Neural crest cell (in vitro differentiated cells): Measurements from ENCODE around the gene PCLO. TPM values are rescaled to one million over a fixed set of nuclear protein-coding genes. Genes with fewer than 3 reads are reported as not detected.

ENCODE experiments used
- DNase-seq: peaks from one replicate; pipeline ENCODE4 v3.0.0; 2021; ENCODE audit warnings: low read depth, mixed read lengths, low spot score
- H3K27ac Mint-ChIP-seq: one replicate; pipeline ENCODE4 v1.8.0; 2021; ENCODE audit warnings: mild to moderate bottlenecking, mixed read lengths; ENCODE audit not compliant: unreplicated experiment
- H3K27me3 Mint-ChIP-seq: 2 replicates; pipeline ENCODE4 v1.8.0; 2021; ENCODE audit warnings: low read depth, mild to moderate bottlenecking, mixed read lengths
- H3K36me3 Mint-ChIP-seq: 2 replicates; pipeline ENCODE4 v1.8.0; 2021; ENCODE audit warnings: low read depth, mild to moderate bottlenecking, mixed read lengths
- H3K4me1 Mint-ChIP-seq: 2 replicates; pipeline ENCODE4 v1.8.0; 2021; ENCODE audit warnings: mixed read lengths
- H3K4me3 Mint-ChIP-seq: one replicate; pipeline ENCODE4 v1.8.0; 2021; ENCODE audit warnings: mild to moderate bottlenecking, mixed read lengths
- H3K9me3 Mint-ChIP-seq: 2 replicates; pipeline ENCODE4 v1.8.0; 2021; ENCODE audit warnings: mixed read lengths
- total RNA-seq: library from RNA; stranded (reverse); gene quantifications from 2 replicates; pipeline ENCODE4 v1.2.1, GENCODE V29; 2021
- TF ChIP-seq, protein P1 (sequence below): fragments of 200-600 bp; sonication (generic); conservative IDR thresholded peaks from 2 replicates; pipeline ENCODE4 v1.5.0; 2021; ENCODE audit warnings: antibody characterized with exemption, mild to moderate bottlenecking

PCLO gene
- total RNA-seq, 1 donor from 2014 or later: 3.5 TPM

DNA sequence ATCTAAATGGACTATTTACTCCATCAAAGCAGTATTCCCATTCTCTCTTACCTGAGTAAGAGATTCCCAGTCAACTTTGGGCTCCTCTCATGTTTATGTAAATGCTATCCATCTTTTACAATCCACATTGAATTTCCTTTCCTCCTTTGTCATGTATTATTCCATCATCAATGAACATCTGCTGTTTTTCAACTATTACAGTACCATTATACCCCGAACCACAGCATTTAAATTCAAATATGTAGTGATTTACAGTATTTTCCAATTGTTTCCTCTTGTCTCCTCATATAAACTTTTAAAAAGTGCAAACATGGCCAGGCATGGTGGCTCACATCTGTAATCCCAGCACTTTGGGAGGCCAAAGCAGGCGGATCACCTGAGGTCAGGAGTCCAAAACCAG, 20.3 kb downstream of the PCLO start:
- no peaks in the 10 kb centered on the region for H3K9me3 Mint-ChIP-seq
- no peak overlapping the region for H3K4me3 Mint-ChIP-seq
- DNase-seq: no peak
- no peak overlapping the region for H3K27ac Mint-ChIP-seq
- TF ChIP-seq, protein P1, sequence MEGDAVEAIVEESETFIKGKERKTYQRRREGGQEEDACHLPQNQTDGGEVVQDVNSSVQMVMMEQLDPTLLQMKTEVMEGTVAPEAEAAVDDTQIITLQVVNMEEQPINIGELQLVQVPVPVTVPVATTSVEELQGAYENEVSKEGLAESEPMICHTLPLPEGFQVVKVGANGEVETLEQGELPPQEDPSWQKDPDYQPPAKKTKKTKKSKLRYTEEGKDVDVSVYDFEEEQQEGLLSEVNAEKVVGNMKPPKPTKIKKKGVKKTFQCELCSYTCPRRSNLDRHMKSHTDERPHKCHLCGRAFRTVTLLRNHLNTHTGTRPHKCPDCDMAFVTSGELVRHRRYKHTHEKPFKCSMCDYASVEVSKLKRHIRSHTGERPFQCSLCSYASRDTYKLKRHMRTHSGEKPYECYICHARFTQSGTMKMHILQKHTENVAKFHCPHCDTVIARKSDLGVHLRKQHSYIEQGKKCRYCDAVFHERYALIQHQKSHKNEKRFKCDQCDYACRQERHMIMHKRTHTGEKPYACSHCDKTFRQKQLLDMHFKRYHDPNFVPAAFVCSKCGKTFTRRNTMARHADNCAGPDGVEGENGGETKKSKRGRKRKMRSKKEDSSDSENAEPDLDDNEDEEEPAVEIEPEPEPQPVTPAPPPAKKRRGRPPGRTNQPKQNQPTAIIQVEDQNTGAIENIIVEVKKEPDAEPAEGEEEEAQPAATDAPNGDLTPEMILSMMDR: no peak
- H3K36me3 Mint-ChIP-seq: peaks cover 2% of the 10 kb centered on the region
- H3K27me3 Mint-ChIP-seq: no peaks in the 10 kb centered on the region
- no peaks in the 10 kb centered on the region for H3K4me1 Mint-ChIP-seq

DNA sequence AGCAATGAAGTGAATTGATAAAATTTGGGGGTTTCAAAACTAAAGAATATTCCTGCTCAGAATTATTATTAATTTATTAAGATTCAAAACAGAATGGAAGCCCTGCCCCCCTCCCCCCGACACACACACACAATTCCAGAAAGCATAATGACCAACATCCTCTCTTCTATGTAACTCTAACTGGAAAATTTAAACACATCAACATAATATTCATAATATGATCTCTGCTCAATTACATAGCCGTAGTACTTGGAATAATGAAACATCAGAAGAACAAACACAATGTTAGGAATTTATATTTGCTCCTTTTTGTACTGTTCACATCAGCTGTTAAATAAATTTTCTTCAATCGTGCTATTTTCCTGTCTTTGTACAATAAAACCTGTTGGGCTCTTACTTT, 20.8 kb downstream of the PCLO start:
- no peak overlapping the region for H3K4me3 Mint-ChIP-seq
- TF ChIP-seq, protein P1: no peak
- H3K4me1 Mint-ChIP-seq: no peaks in the 10 kb centered on the region

DNA sequence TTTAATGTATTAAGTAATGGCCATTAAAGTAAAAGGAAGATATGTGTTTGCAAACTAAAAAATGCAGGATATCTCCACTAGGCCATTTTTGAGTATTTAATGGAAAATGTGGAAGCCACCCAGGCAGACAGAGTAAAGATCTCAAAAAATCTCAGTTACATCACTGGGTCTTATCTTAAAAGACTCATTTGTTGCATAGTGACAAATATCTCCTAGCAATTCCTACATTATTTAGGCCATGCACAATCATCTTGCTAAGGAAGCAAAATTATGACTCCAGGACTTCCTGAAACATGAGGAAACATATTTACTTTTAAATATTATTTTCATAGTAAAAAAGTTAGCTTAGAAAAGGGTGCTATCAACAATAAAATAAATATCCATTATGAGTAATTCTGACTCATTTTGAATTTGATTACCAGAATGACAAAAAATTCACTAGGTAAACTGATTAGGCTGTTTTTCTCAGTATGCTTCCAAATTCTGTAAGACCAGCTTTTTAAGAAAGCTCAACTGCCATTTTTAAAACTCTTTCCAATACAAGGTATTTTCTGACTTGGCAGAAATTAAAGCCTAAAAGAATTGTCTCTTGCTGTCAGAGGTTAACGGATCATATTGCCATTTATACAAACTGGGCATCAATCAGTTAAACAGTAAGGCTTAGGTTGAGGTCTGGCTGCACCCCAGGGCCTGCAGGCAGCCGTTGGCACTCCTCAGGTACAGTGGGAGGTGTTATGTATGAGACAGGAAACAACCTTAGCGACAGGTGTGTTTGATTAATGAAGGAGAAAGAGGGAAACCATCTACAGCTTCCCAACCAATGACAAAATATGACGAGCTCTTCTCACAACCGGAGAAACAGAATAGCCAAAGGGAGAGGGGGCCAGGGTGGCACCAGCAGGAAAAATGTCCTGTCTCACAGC, 31.8 kb downstream of the PCLO start:
- Mint-ChIP-seq H3K9me3 (peaks cover 2% of the 10 kb centered on the region), H3K36me3 (peaks cover 7% of the 10 kb centered on the region), H3K27me3 (no peaks in the 10 kb centered on the region), H3K4me1 (no peaks in the 10 kb centered on the region), H3K4me3 (no peak overlapping the region), H3K27ac (no peak overlapping the region)
- no peak for DNase-seq
- TF ChIP-seq, protein P1: no peak

More for the DNA sequence above, 20.8 kb downstream of the PCLO start:
- no peaks in the 10 kb centered on the region for H3K9me3 Mint-ChIP-seq
- no peak for DNase-seq
- H3K36me3 Mint-ChIP-seq: peaks cover 2% of the 10 kb centered on the region
- H3K27me3 Mint-ChIP-seq: no peaks in the 10 kb centered on the region
- no peak overlapping the region for H3K27ac Mint-ChIP-seq

DNA sequence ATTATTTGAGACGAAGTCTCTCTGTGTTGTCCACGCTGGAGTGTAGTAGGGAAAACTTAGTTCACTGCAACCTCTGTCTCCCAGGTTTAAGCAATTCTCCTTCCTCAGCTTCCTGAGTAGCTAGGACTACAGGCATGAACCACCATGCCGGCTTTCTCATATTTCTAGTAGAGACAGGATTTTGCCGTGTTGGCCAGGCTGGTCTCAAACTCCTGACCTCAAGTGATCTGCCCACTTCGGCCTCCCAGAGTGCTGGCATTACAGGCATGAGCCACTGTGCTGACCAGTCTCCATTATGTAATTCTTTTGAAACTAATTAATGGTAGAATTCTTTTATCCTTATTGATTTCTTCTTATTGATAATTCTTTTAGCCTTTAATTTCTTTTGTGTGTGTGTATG, 32.5 kb downstream of the PCLO start:
- Mint-ChIP-seq H3K36me3 (peaks cover 5% of the 10 kb centered on the region), H3K4me1 (no peaks in the 10 kb centered on the region)
- DNase-seq: no peak

DNA sequence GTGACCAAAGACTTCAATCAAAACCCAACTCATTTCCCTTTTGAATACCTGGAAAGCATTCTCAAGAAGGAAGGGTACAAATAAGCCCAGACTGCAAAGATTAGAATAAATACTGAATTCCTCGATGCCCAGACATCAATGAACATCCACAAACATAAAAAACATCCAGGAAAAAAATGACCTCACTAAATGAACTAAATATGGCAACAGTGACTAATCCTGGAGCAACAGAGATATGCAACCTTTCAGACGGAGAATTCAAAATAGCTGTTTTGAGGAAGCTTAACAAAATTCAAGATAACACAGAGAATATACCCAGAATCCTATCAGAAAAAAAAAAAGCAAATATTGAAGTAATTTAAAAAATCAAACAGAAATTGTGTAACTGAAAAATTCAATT, 43.2 kb downstream of the PCLO start:
- Mint-ChIP-seq H3K9me3 (peaks cover 5% of the 10 kb centered on the region), H3K4me1 (no peaks in the 10 kb centered on the region), H3K27me3 (no peaks in the 10 kb centered on the region), H3K4me3 (no peak overlapping the region), H3K27ac (no peak overlapping the region), H3K36me3 (peaks cover 12% of the 10 kb centered on the region)
- DNase-seq: no peak
- TF ChIP-seq, protein P1: no peak

More for the DNA sequence above, 32.5 kb downstream of the PCLO start:
- Mint-ChIP-seq H3K4me3 (no peak overlapping the region), H3K27me3 (no peaks in the 10 kb centered on the region), H3K9me3 (peaks cover 3% of the 10 kb centered on the region), H3K27ac (no peak overlapping the region)
- TF ChIP-seq, protein P1: no peak
